Measurements from ENCODE around the gene EGF.

Gene EGF

DNA sequence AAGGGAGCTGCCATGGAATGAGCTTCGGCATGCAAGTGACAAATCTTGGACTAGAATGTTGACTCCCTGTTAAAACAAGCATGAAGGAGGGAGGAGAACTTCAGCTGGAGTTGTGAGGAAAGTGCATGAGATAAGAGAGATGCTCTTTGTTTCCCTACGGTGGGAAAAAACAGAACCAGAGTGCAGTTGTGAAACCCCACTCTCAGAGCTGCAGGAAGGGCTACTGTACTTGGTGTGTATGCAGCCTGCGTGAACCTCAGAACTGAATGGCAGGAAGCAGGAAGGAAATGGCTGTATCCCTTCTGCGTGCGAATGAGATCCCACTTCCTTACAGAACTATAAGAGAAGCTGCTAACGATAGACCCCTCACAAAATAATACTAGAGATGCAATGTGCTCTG, 57.2 kb downstream of the EGF start:
- DNase-seq (ENCODE audit: low read depth in 1 of 2, low spot score in 1 of 2), result peak in 1 of 2 experiments; percentile 49
- TF ChIP-seq, protein P1, sequence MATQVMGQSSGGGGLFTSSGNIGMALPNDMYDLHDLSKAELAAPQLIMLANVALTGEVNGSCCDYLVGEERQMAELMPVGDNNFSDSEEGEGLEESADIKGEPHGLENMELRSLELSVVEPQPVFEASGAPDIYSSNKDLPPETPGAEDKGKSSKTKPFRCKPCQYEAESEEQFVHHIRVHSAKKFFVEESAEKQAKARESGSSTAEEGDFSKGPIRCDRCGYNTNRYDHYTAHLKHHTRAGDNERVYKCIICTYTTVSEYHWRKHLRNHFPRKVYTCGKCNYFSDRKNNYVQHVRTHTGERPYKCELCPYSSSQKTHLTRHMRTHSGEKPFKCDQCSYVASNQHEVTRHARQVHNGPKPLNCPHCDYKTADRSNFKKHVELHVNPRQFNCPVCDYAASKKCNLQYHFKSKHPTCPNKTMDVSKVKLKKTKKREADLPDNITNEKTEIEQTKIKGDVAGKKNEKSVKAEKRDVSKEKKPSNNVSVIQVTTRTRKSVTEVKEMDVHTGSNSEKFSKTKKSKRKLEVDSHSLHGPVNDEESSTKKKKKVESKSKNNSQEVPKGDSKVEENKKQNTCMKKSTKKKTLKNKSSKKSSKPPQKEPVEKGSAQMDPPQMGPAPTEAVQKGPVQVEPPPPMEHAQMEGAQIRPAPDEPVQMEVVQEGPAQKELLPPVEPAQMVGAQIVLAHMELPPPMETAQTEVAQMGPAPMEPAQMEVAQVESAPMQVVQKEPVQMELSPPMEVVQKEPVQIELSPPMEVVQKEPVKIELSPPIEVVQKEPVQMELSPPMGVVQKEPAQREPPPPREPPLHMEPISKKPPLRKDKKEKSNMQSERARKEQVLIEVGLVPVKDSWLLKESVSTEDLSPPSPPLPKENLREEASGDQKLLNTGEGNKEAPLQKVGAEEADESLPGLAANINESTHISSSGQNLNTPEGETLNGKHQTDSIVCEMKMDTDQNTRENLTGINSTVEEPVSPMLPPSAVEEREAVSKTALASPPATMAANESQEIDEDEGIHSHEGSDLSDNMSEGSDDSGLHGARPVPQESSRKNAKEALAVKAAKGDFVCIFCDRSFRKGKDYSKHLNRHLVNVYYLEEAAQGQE (IDR thresholded peaks at IDR 0.05; ENCODE audit: insufficient replicate concordance, low read depth), result no peak
- TF ChIP-seq GABPA (IDR thresholded peaks at IDR 0.05; ENCODE audit: low read depth), result no peak
- TF ChIP-seq, protein P2, sequence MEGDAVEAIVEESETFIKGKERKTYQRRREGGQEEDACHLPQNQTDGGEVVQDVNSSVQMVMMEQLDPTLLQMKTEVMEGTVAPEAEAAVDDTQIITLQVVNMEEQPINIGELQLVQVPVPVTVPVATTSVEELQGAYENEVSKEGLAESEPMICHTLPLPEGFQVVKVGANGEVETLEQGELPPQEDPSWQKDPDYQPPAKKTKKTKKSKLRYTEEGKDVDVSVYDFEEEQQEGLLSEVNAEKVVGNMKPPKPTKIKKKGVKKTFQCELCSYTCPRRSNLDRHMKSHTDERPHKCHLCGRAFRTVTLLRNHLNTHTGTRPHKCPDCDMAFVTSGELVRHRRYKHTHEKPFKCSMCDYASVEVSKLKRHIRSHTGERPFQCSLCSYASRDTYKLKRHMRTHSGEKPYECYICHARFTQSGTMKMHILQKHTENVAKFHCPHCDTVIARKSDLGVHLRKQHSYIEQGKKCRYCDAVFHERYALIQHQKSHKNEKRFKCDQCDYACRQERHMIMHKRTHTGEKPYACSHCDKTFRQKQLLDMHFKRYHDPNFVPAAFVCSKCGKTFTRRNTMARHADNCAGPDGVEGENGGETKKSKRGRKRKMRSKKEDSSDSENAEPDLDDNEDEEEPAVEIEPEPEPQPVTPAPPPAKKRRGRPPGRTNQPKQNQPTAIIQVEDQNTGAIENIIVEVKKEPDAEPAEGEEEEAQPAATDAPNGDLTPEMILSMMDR (IDR thresholded peaks at IDR 0.05; ENCODE audit: insufficient read depth, low read length), result no peak
- 0 out of 2 replicates have a peak, but pooled peaks have one; percentile 20 for TF ChIP-seq POLR2AphosphoS5 (IDR thresholded peaks at IDR 0.05; ENCODE audit: low read depth)
- peak; percentile 20; the same call in 1 of the 2 replicates for TF ChIP-seq SPI1 (IDR thresholded peaks at IDR 0.05; ENCODE audit: borderline replicate concordance, low read depth)
- Histone ChIP-seq H3K27ac (replicated peaks) (no peak overlapping the region), H3K4me3 (replicated peaks; ENCODE audit: insufficient read depth, low read length) (no peak overlapping the region), H3K27me3 (ENCODE audit: insufficient read depth, poor library complexity, severe bottlenecking) (no peaks in the 10 kb centered on the region)

DNA sequence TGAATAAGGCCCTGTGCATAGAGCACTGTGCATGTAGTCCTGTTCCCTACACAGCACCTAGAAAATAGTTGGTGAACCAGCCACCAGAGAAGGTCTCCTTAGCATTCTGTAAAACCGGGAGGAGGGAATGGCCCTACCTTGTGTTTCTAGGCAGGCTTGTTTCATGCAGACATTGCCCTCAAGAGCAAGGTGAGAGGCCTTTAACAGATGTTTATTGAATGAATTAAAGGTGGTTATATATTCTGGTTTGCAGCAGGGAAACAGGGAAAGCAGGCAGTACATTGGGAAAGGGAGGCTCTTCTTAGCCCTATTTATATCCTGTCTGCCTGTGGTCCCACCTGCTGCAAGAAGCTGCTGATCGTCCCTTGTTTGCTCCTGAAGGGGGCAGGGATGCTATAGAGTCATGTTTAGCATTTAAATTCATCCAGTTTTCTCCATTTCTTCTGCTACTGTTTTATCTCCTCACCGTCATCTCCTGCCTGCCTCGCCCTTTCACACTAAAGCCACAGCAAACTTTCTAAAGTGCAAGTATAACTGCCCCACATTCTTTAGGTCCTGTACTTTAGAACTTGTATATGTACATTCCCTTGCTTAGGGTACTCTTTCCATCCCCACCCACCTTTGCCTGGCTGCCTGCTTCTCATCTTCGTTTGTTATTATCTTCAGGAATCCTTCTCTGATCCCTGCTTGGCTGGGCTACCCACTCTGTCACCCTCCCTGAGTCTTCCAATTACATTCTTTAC, 60.3 kb downstream of the EGF start:
- H3K27me3 ChIP-seq (ENCODE audit: insufficient read depth, poor library complexity, severe bottlenecking), result no peaks in the 10 kb centered on the region
- no peak overlapping the region for H3K4me3 ChIP-seq (replicated peaks; ENCODE audit: insufficient read depth, low read length)
- no peak overlapping the region for H3K27ac ChIP-seq (replicated peaks)
- DNase-seq (ENCODE audit: low read depth in 1 of 2, low spot score in 1 of 2), result no peak
- TF ChIP-seq, protein P1 (IDR thresholded peaks at IDR 0.05; ENCODE audit: insufficient replicate concordance, low read depth), result no peak
- TF ChIP-seq POLR2AphosphoS5 (IDR thresholded peaks at IDR 0.05; ENCODE audit: low read depth) (no peak), SPI1 (IDR thresholded peaks at IDR 0.05; ENCODE audit: borderline replicate concordance, low read depth) (no peak), GABPA (IDR thresholded peaks at IDR 0.05; ENCODE audit: low read depth) (no peak)
- TF ChIP-seq, protein P2 (IDR thresholded peaks at IDR 0.05; ENCODE audit: insufficient read depth, low read length), result no peak

DNA sequence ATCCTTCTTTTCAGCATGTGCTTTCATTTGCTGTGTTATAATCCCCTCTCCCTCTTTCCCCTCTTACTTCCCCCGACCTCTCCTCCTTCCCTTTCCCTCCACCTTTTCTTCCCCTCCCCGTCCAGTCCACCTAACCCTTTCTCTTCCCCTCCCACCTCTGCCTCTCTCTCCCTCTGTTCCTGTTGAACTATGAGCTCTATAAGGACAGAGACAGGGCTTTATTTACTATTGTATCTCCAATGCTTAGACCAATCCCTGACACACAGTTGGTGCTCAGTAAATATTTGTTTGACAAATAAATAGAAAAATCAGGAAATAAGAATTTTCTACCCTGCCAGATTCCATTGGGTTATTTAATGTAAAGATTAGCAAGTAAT, 60.8 kb downstream of the EGF start:
- Histone ChIP-seq H3K4me3 (replicated peaks; ENCODE audit: insufficient read depth, low read length) (no peak overlapping the region), H3K27ac (replicated peaks) (no peak overlapping the region), H3K27me3 (ENCODE audit: insufficient read depth, poor library complexity, severe bottlenecking) (no peaks in the 10 kb centered on the region)
- no peak for DNase-seq (ENCODE audit: low read depth in 1 of 2, low spot score in 1 of 2)
- TF ChIP-seq, protein P1 (IDR thresholded peaks at IDR 0.05; ENCODE audit: insufficient replicate concordance, low read depth), result no peak
- no peak for TF ChIP-seq GABPA (IDR thresholded peaks at IDR 0.05; ENCODE audit: low read depth)
- no peak for TF ChIP-seq SPI1 (IDR thresholded peaks at IDR 0.05; ENCODE audit: borderline replicate concordance, low read depth)
- no peak for TF ChIP-seq POLR2AphosphoS5 (IDR thresholded peaks at IDR 0.05; ENCODE audit: low read depth)
- TF ChIP-seq, protein P2 (IDR thresholded peaks at IDR 0.05; ENCODE audit: insufficient read depth, low read length), result no peak

Data from HL-60 (cell line).